Dermis blood vessel endothelial cell (primary cell): ENCODE measurements around the gene VENTX. TPM values are rescaled to one million over a fixed set of nuclear protein-coding genes. Genes with fewer than 3 reads are reported as not detected.
"Not testable (repeated sequence)": the region's sequence is repeated elsewhere in the genome, so short reads cannot be mapped to it uniquely, and the experiment has no call there.

Source experiments
- DNase-seq: peaks from one replicate; pipeline ENCODE4 v3.0.0; 2010
- total RNA-seq: library from RNA; depleted of rRNA; stranded (reverse); fragments of >200 nt; gene quantifications from 2 replicates; pipeline ENCODE4 v1.2.3, GENCODE V29; 2014

VENTX gene
- total RNA-seq, 1 donor from 2014 or later = not detected

DNA sequence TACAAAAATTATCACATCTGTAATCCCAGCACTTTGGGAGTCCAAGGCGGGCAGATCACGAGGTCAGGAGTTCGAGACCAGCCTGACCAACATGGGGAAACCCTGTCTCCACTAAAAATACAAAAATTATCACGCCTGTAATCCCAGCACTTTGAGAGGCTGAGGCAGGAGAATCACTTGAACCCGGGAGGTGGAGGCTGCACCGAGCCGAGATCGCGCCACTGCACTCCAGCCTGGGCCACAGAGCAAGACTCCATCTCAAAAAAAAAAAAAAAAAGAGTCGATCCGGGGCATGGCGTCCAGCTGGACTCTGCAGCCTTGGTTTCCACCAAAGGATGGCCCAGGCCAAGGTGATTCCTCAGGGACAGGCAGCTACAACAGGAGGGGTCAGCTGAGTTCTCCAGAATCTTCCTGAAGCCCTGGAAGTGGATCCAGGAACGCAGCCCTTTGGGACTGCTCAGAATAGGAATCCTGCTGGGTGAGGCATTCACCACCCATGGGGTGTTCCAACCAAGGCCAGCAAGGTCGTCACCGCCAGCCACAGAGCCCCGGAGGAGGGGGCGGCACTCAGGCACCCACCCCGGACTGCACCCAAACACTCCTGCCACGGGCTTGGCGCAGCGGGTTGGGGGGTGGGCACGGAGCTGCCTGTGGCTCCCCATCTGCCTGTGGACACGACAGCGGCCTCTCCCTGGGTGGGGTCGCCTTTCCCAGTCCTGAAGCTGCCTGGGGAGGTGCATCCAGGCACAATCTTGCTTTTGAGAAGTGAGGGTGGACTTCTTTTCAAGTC lies 19.7 kb upstream of the VENTX start:
- no peak for DNase-seq

DNA sequence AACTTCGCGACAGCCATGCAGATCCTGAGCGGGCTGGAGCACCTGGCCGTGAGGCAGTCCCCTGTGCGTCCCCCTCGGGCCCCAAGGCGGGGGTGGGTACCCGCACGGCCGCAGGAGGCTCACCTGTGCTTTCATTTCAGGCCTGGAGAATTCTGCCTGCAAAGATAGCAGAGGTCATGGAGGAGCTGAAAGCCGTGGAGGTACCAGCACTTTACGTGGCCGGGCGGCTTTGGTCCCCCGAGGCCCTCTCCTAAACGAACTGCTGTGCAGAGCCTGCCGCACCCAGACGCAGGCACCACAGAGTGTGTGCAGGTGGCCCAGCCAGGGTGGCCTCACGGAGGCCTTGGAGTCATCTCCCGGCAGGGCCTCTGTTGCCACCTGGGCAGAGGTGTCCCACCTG lies 18.8 kb upstream of the VENTX start:
- no peak for DNase-seq

DNA sequence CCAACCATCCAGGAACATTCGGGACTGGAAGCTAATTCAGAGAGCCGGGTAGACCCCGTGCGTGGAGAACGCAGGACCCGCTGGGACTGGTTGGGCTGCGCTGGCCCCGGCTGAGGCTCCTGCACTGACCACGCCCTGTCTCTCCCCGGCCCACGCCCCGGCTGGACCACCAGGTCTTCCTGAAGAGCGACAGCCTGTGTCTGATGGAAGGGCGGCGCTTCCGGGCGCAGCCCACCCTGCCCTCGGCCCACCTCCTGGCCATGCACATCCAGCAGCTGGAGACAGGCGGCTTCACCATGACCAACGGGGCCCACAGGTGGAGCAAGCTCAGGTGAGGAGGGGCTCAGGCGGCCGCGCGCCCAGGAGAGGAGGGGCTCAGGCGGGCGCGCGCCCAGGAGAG lies 17.9 kb upstream of the VENTX start:
- no peak for DNase-seq

DNA sequence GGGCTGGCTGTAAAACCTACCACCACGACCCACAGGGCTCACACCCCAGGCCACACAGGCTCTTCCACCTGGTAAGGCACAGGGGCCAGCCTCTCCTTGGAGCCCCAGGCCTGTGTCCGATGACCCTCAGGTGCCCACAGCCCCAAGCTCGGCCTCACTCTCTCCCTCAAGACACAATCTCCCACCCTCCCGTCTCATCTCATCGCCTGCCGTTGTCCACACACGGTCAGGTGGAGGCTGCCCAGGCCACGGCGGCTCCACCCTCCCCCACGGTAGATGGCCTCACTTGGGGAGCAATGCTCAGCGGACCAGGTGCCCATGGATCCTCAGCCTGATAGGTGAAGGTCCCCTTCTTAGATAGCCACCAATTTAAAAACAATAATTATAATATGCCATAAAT lies 16.3 kb upstream of the VENTX start:
- DNase-seq = no peak

DNA sequence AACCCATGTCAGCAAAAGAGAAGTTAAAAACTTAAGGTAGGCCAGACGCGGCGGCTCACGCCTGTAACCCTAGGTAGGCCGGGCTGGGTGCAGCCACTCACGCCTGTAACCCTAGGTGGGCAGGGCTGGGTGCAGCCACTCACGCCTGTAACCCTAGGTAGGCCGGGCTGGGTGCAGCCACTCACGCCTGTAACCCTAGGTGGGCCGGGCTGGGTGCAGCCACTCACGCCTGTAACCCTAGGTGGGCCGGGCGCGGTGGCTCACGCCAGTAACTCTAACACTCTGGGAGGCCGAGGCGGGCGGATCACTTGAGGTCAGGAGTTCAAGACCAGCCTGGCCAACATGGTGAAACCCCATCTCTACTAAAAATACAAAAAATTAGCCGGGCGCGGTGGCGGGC lies 15.9 kb upstream of the VENTX start:
- not testable (repeated sequence) for DNase-seq

DNA sequence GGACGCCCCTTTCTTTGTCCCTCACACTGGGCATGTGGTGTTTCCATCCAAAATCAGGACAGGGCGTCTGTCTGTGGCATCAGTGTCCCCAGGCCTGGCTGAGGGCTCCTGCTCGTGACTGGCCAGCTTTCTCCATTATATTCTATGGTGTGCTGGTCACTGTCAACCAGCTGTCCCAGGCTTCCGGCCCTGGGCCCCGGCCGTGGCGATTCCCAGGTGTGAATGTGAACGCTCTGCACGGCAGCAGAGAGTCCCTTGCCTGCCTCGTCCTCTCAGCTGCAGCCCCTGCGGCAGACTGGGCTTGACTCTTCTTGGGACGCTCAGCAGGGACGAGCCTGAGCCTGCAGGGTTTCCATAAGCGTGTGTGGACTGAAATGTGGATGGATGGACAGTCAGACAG lies 13.6 kb upstream of the VENTX start:
- DNase-seq = no peak

DNA sequence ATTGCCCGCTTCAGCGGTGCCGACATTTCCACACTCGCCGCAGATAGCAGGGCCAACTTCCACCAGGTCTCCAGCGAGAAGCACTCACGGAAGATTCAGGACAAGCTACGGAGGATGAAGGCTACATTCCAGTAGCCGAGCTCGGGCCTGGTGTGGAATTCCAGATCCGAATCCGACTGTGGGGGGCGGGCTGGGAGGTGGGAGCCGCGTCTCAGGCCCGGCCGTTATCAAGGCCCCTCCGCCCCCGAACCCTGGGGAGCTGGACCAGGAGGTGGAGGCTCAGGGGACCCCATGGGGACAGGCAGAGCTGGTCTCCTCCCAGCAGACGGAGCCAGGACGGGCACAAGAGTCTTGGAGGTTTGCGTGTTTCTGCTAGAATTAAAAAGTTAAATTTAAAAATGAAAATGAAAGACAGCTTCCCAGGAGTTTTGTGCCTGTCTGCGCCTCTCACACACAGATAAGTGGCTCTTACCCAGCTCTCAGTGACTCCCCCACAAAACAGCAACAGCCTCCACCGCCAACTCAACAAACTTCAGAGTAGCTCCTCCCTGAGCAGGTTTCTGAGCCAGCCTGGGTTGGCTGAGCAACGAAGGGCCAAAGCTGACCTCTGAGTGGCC lies 12.8 kb upstream of the VENTX start:
- DNase-seq = no peak

DNA sequence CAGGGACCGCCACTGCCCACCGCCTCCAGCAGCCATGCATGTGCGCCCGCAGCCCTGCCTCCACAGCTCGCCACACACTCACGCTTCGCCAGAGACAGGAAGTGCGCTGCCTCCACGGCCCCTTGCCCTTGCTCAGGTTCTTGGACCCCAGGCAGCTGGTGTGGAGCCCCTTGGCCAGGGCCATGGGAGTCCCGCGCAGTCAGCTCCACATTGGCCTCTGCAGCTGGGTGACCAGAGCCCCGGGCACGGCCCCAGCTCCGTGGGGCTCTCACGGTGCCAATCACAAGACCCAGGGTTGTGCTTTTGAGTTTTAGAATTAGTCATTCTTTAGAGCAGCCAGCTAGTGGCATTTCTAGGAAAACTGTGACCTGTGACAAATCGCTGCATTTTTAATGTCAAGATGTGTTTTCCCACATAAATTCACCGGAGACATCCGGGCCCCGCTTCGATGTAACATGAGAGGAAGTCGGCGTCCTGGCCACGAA lies 11.9 kb upstream of the VENTX start:
- DNase-seq = no peak

DNA sequence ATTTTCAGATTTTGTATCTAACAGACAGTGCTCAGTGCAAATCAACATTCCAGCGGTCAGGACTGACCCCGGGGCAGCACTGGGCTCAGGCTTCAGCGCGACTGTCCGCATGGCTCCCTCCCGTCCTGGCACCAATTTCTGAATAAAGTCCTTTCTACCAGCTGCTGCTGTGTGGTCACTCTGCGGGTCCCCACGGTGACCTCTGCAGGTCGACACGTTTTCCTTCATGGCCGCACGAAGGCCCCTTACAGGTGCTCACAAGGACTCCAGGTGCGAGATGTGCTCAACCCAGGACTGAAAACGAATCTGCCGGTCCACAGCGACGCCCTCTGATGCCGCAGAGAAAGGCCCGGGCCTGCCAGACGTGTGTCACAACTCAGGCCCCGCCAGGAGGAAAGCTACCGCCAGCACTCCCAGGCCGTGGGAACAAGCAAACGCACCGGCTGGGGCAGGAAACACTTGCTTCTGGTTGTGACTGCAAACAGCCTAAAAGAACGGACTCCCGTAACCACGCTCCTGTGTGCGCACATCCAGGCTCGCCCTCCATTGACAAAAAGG lies 11.3 kb upstream of the VENTX start:
- no peak for DNase-seq

DNA sequence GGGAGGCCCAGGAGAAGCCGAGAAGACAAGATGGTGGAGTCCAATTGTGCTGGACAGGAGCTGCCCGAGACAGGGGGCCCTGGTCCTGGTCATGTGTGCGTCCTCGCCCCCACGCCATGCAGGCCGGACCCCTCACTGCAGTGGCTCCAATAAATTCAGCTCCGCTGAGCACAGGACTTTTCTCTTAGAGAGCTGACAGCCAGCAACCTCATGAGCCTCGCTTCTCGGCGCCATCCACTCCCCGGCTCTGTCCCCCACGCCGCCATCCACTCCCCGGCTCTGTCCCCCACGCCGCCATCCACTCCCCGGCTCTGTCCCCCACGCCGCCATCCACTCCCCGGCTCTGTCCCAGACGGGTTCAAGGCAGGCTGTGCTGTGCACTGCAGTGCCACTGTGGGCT lies 10.4 kb upstream of the VENTX start:
- no peak for DNase-seq

DNA sequence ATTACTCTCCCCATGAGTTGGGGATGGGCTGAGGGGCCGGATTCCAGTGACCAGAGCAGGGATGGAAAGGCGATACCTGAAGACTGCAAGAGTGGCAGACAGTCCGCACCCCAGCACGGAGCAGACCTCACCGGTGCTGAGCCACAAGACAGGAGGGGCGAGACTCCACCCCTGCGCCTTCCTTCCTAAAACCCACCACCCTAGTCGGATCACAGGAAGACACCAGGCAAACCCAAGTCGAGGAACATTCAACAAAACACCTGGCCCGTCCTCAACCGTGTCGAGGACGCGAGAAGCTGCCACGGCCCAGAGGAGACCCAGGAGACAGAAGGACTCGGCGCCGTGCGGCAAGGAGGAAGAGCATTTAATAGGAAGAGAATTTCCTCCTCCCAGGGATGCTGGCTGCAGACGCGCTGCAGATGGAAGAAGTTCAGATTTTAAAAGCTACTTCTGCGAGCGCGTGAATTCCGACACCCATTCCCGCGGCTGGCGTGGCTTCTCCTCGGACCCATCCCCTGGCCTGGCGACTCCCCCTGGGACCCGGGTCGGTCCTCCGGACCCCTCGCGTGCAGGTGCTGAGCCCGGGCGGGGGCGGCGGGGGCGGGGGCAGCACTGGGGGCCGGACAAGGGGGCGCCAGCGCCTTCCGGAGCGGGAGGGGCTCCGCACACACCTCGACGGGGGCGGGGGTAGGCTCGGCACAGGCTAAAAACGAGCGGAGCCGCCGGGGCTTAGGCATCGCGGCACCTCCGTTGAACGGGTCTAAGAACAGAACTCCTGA lies 8.2 kb upstream of the VENTX start:
- DNase-seq = no peak

DNA sequence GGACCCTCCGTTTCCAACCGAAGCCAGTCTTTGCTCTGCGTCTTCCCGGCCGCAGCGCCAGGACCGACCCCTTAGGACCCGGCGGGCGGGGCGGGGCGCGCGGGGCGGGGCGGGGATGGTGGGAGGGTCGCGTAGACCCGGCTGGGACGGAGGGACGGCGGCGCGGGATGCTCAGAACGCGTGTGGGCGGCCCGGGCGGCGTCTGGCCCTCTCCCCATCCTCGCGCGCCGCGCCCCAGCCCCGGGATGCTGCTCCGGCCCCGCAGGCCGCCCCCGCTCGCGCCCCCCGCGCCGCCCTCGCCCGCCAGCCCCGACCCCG lies 7.7 kb upstream of the VENTX start, which contains the start of gene UTF1:
TSS of gene UTF1 (plus strand) at position 174 of the 318 bp plus-strand sequence. CDS start at position 246, 72 bp downstream.
- DNase-seq = no peak

DNA sequence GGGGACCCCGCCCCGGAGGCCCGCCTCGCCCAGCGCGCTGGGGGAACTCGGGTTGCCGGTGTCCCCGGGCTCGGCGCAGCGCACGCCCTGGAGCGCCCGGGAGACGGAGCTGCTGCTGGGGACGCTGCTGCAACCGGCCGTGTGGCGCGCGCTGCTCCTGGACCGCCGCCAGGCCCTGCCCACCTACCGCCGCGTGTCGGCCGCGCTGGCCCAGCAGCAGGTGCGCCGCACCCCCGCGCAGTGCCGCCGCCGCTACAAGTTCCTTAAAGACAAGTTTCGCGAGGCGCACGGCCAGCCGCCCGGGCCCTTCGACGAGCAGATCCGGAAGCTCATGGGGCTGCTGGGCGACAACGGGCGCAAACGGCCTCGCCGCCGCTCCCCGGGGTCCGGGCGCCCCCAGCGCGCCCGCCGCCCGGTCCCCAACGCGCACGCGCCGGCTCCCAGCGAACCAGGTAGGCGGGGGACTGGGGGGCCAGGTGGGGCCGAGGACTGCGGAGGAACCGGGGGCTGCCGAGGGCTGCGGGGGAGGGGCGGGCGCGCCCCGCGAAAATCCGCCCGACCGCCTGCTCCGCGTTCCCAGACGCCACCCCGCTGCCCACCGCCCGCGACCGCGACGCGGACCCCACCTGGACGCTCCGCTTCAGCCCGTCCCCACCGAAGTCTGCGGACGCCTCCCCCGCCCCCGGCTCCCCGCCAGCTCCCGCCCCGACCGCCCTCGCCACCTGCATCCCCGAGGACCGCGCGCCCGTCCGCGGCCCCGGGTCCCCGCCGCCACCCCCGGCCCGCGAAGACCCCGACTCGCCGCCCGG lies 7.1 kb upstream of the VENTX start:
- DNase-seq = no peak

DNA sequence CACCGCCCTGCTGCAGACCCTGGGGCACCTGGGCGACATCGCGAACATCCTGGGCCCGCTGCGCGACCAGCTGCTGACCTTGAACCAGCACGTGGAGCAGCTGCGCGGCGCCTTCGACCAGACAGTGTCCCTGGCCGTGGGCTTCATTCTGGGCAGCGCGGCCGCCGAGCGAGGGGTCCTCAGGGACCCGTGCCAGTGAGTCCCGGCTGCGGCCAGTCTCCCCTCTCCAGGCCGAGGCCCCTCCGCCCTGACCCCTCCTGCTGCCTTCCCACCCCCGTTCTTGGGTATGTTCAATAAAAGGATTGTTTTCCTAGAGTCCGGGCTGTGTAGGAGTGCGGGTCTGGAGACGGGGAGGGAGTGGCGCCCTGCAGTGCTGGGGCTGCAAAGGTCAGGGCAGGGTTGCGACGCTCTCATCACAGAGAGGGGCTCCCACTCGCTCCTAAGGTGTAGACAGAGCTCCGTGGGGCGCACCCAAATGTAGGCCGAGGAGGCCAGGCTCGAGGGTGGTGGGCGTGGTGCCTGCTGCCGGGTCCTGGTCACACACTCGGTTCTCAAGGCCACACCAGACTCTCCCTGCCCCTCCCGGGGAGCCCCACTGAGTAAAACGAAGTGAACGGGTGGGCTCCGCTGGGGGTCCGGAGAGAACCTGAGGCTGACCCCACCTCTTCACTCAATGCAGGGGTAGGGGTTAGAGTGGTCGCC lies 6.3 kb upstream of the VENTX start:
- DNase-seq = no peak

DNA sequence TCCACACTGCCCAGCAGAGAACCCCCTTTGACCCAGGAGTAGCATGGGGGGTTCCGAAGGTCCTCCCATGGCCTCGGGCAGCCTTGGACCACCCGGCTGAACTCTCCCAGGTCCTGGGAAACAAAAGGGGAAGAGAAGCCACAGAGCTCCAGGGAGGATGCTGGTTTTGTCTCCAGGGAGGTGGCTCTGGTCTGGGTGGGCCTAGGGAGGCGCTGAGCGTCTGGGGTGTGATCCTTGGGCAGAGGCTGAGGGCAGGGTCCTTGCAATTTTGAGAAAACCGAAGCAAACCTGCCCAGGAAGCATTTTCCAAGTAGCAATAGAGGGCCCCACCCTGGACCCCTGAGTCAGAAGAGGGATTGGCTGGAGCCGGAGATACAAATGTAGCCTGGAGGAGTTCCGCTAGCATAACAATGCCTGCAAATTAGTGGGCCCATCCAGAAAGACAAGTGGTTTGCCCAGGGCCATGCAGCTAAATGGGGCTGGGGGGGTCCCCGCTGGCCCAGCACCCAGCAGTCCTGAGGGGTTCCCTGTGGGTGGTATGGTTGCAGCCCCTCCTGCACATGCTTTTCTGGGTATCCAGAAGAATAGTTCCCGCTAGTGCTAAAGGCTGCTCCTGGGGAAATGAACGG lies 5.6 kb upstream of the VENTX start:
- no peak for DNase-seq

DNA sequence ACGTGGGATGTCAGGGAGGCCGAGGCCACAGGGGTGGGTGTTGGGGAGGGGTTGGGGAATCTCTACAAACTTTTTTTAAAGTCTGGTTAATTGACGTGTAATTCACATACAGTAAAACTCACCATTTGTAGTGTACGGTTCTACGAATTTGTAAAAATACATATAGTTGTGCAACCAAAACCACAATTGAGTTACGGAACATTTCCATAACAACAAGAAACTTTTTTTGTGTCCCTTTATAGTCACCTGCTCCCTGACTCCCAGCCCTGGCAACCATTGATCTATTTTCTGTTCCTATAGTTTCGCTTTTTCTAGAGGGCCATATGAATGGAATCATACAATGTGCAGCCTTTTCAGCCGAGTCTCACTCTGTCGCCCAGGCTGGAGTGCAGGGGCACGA lies 2.9 kb upstream of the VENTX start:
- not testable (repeated sequence) for DNase-seq

DNA sequence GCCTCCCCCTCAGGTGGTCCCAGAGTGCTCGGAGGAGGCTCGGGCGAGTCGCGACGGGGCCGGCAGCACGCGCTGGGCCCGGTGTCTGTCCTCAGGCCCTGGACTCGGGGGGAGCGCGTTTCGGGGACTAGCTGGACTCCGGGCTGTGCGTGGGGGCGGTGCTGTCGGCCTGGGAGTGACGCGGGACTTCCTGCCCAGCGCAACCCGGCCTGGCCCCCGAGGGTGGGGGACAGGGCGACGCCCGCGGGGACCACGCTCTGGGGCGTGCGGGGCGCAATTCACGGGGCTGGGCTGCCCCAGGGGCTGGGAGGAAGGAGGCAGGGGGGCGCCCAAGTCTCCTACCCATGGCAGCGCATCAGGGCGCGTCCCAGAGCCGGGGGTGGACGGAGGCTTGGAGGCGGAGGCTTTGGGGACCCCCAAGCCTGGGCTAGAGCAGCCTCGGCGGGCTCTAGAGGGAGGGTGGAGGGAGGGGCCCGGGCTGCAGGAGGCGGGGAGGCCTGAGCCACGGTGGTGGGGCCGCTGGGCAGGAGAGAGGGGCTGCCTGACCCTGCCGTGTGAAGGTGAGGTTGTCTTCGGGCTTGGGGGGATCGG lies 2.3 kb upstream of the VENTX start:
- no peak for DNase-seq

DNA sequence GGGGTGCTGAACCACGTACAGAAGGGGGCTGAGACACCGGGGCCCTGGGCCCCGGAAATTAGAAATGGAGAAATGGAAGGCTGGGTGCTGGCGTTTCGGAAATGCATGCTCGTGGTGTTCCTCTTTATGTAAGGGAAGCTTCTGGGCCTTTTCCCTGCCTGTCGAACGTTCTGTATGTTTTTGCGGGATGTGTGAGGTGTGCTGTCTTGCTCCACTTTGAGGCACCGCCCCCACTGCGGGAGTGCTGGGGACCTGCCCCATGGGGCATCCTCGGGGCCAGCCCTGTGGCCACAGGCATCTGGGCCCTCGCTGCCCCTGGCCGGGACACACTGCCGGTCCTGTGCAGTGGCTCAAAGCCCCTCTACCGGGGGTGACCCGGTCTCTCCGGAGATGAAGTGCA lies 1.7 kb upstream of the VENTX start:
- DNase-seq = no peak

DNA sequence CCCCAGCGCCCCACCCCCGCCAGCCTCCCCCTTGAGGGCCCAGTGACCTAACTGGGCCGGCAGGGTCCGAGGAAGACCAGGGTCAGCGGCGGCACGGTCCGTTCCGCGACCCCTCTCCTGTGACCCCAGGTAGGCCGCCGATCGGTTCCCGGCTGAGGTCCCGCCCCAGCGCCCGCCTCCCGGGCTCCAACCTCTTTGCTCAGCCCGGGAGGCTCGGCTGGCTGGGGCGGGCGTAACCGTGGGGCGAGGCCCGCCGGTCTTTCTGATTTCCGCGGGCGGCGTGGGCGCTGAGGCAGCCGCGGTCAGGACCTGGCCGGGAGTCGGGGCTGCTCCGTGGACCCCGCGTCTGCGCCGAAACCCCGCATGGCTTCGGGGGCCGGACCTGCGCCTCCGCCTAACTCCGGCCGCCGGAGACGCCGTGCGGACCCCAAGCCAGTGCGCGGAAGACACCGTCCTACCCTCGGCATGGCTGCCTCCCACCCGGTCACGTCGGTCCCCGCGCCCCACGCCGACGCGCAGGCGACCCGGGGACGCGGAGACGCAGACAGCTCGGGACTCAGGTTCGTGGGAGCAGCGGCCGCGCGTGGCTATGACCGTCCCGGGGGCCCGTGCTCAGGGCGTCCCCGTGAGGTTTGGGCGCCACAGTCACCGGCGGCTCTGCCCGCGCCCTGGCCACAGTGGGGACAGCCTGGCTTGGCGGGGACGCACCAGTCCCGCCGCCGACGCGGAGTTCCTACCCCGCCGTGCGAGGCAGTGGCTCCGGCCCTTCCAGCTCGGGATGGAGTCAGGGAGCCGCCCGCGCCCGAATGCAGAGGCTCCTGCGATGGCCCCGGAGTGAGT lies 1.0 kb upstream of the VENTX start:
- no peak for DNase-seq

DNA sequence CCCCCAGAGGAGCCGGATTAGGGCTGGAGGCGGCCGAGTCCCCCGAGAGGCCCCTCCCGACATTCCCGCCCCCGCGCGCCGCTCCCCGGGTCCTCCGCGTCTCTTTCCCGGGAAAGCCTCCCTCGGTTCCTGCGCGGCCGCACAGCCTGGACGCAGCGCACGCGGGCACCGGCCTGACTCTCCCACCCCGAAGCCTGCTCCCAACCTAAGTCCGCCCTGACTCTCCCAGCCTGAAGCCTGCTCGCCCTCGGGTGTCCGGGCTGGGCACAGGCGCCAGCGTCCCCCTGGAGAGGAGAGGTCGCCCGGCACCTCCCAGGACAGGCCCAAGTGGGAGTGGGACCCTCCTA lies 441 bp upstream of the VENTX start:
- no peak for DNase-seq
